PC-9 (cell line): ENCODE data around the gene CITED4. TPM values are rescaled to one million over a fixed set of nuclear protein-coding genes. Genes with fewer than 3 reads are reported as not detected.

Experiments used
- BruUV-seq: library from RNA; stranded (reverse); fragments of 400-500 nt; replicated peaks from 2 replicates; lab custom pipeline; 2021; lab: Mats Ljungman, UMichigan
- CTCF ChIA-PET: fragments of 300-600 bp; sonication (Branson Sonifier 250); formaldehyde crosslinking; loops from one replicate; lab custom pipeline; 2022; ENCODE audit warnings: antibody characterized with exemption; lab: Charles Lee
- POLR2A ChIA-PET: fragments of 300-600 bp; sonication (Branson Sonifier 250); formaldehyde crosslinking; loops from one replicate; lab custom pipeline; 2022; ENCODE audit warnings: antibody characterized with exemption; ENCODE audit not compliant: unreplicated experiment; lab: Charles Lee
- DNase-seq, 2 experiments: peaks; one replicate each; pipeline versions ENCODE4 v3.0.0 to v3.0.0-alpha.2; 2015 to 2022; ENCODE audit warnings: mixed read lengths in 1 of 2
- H2AFZ ChIP-seq: fragments of 200-600 bp; sonication (generic); 2 replicates; pipeline ENCODE4 v1.8.1; 2017; ENCODE audit warnings: antibody characterized with exemption
- H3F3A ChIP-seq: fragments of 200-600 bp; sonication (generic); 2 replicates; pipeline ENCODE4 v1.8.1; 2017; ENCODE audit warnings: antibody characterized with exemption, mild to moderate bottlenecking, low read depth; ENCODE audit not compliant: insufficient read depth
- H3K27ac ChIP-seq: fragments of 200-600 bp; sonication (generic); 2 replicates; pipeline ENCODE4 v1.6.1; 2016; ENCODE audit warnings: mixed run types
- H3K27me3 ChIP-seq: fragments of 200-600 bp; sonication (generic); 2 replicates; pipeline ENCODE4 v1.6.1; 2016; ENCODE audit warnings: low read depth, mixed run types; ENCODE audit not compliant: insufficient read depth
- H3K36me3 ChIP-seq: fragments of 200-600 bp; sonication (generic); 2 replicates; pipeline ENCODE4 v1.6.1; 2016; ENCODE audit warnings: low read depth, mixed run types
- H3K4me1 ChIP-seq: fragments of 200-600 bp; sonication (generic); replicated peaks from 2 replicates; pipeline ENCODE4 v1.6.1; 2016; ENCODE audit warnings: mixed run types; ENCODE audit not compliant: insufficient read depth
- H3K4me2 ChIP-seq: fragments of 200-600 bp; sonication (generic); 2 replicates; pipeline ENCODE4 v1.6.1; 2017; ENCODE audit warnings: mixed run types
- H3K4me3 ChIP-seq: fragments of 200-600 bp; sonication (generic); 2 replicates; pipeline ENCODE4 v1.6.1; 2016; ENCODE audit warnings: mixed run types
- H3K79me2 ChIP-seq: fragments of 200-600 bp; sonication (generic); 2 replicates; pipeline ENCODE4 v1.6.1; 2017; ENCODE audit warnings: low read depth, mixed run types
- H3K9me2 ChIP-seq: fragments of 200-600 bp; sonication (generic); 2 replicates; pipeline ENCODE4 v1.8.1; 2017; ENCODE audit warnings: mild to moderate bottlenecking; ENCODE audit not compliant: insufficient read depth
- H3K9me3 ChIP-seq: fragments of 200-600 bp; sonication (generic); 2 replicates; pipeline ENCODE4 v1.8.1; 2016; ENCODE audit warnings: low read depth; ENCODE audit not compliant: insufficient read depth
- H4K20me1 ChIP-seq: fragments of 200-600 bp; sonication (generic); 2 replicates; pipeline ENCODE4 v1.8.1; 2017; ENCODE audit not compliant: insufficient read depth
- EZH2 ChIP-seq: fragments of 200-600 bp; sonication (generic); IDR thresholded peaks from 2 replicates; pipeline ENCODE4 v1.8.0; 2017; ENCODE audit warnings: antibody characterized with exemption, low read depth
- intact Hi-C: fragments of 100-400 bp; cut with micrococcal nuclease; formaldehyde crosslinking; loops from one replicate; pipeline ENCODE4 v1.10.0; 2022; ENCODE audit not compliant: unreplicated experiment
- total RNA-seq: library from RNA; stranded (reverse); gene quantifications from 2 replicates; pipeline ENCODE4 v1.2.3, GENCODE V29; 2021
- TF ChIP-seq, protein P1 (sequence below): fragments of 200-600 bp; sonication (generic); conservative IDR thresholded peaks from 2 replicates; pipeline ENCODE4 v1.6.1; 2017; ENCODE audit warnings: mixed run types, antibody characterized with exemption, mild to moderate bottlenecking, moderate library complexity

CITED4 gene
- total RNA-seq, 1 experiment from 2014 or later = 67.5 TPM

DNA sequence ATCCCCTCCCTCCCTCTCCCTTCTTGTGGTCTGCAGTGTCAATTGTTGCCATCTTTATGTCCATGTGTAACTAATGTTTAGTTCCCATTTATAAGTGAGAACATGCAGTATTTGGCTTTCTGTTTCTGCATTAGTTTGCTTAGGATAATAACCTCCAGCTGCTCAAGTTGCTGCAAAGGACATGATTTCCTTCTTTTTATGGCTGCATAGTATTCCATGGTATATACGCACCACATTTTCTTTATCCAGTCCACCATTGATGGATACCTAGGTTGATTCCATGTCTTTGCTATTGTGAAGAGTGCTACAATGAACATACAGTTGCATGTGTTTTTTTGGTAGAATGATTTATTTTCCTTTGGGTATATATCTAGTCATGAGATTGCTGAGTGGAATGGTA lies 16.3 kb downstream of the CITED4 start:
- no peak for TF ChIP-seq EZH2
- TF ChIP-seq, protein P1, sequence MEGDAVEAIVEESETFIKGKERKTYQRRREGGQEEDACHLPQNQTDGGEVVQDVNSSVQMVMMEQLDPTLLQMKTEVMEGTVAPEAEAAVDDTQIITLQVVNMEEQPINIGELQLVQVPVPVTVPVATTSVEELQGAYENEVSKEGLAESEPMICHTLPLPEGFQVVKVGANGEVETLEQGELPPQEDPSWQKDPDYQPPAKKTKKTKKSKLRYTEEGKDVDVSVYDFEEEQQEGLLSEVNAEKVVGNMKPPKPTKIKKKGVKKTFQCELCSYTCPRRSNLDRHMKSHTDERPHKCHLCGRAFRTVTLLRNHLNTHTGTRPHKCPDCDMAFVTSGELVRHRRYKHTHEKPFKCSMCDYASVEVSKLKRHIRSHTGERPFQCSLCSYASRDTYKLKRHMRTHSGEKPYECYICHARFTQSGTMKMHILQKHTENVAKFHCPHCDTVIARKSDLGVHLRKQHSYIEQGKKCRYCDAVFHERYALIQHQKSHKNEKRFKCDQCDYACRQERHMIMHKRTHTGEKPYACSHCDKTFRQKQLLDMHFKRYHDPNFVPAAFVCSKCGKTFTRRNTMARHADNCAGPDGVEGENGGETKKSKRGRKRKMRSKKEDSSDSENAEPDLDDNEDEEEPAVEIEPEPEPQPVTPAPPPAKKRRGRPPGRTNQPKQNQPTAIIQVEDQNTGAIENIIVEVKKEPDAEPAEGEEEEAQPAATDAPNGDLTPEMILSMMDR = no peak
- H2AFZ ChIP-seq = no peak overlapping the region
- no peaks in the 10 kb centered on the region for H3K9me2 ChIP-seq
- no peak for DNase-seq
- H3K36me3 ChIP-seq = no peaks in the 10 kb centered on the region
- no peak overlapping the region for H3K4me2 ChIP-seq
- ChIA-PET POLR2A (no interaction called here), CTCF (no interaction called here)
- no TSS peak for BruUV-seq
- no peaks in the 10 kb centered on the region for H3F3A ChIP-seq
- intact Hi-C loops = loop anchor here (5.0 to 10.0 kb wide), 2 partner anchors 276 to 399 kb away; partner anchors contain the start of gene SCMH1
- no peaks in the 10 kb centered on the region for H3K79me2 ChIP-seq
- no peaks in the 10 kb centered on the region for H4K20me1 ChIP-seq
- H3K4me1 ChIP-seq = no peaks in the 10 kb centered on the region
- no peak overlapping the region for H3K27ac ChIP-seq
- no peaks in the 10 kb centered on the region for H3K27me3 ChIP-seq
- no peaks in the 10 kb centered on the region for H3K9me3 ChIP-seq
- H3K4me3 ChIP-seq = no peak overlapping the region

DNA sequence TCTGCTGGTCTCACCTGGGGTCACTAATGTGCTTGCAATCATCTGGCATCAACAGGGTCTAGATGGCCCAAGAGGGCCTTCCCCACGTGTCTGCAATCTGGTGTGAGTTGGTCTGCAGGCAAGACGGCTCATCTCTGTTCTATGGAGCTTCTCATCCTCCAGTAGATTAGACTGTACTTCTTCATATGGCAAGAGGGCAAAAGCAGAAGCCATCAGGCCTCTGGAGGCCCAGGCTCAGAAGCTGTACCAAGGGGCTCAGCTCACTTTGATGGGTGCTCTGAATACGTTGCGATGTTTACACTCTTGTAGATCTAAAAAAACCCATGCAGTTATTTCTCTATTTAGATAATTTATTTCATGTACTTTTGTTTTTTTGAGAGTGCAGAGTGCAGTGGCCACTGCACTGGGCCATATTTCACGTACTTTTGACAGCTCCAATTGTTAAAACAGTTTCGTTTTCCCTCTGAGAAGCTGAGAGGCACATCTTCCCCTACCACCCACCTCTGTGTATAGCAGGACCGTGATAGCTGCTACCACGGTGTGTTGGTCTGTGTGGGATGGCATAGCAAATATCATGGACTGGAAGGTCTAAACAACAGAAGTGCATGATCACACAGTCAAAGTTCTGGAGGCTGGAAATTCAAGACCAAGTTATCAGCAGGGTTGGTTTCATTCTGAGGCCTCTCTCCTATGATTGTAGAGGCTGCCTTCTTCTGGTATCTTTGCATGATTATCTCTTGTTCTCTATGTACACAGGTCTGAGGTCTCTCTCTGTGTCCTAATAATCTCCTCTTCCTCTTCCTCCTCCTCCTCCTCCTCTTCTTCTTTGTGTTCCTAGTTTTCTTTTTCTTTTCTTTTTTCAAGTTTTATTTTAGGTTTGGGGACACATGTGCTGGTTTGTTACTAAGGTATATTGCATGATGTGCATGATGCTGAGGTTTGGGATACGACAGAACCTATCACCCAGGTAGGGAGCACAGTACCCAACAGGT lies 17.0 kb downstream of the CITED4 start:
- no peaks in the 10 kb centered on the region for H3F3A ChIP-seq
- H4K20me1 ChIP-seq = no peaks in the 10 kb centered on the region
- no peaks in the 10 kb centered on the region for H3K27me3 ChIP-seq
- no TSS peak for BruUV-seq
- no peaks in the 10 kb centered on the region for H3K9me3 ChIP-seq
- no peaks in the 10 kb centered on the region for H3K79me2 ChIP-seq
- no peak for DNase-seq
- no peak overlapping the region for H3K4me2 ChIP-seq
- H3K4me1 ChIP-seq = no peaks in the 10 kb centered on the region
- no peaks in the 10 kb centered on the region for H3K36me3 ChIP-seq
- POLR2A ChIA-PET = no interaction called here
- intact Hi-C loops = loop anchor here (5.0 to 10.0 kb wide), 2 partner anchors 277 to 400 kb away; partner anchors contain the start of gene SCMH1
- no peak overlapping the region for H2AFZ ChIP-seq
- H3K27ac ChIP-seq = no peak overlapping the region
- H3K9me2 ChIP-seq = no peaks in the 10 kb centered on the region
- TF ChIP-seq EZH2 = no peak
- TF ChIP-seq, protein P1 = no peak
- CTCF ChIA-PET = interaction anchor here (0.7 to 0.8 kb wide), 2 partner anchors 108 to 1327 kb away, joined by 8 to 15 read pairs; no protein-coding TSS in a partner anchor
- H3K4me3 ChIP-seq = no peak overlapping the region

DNA sequence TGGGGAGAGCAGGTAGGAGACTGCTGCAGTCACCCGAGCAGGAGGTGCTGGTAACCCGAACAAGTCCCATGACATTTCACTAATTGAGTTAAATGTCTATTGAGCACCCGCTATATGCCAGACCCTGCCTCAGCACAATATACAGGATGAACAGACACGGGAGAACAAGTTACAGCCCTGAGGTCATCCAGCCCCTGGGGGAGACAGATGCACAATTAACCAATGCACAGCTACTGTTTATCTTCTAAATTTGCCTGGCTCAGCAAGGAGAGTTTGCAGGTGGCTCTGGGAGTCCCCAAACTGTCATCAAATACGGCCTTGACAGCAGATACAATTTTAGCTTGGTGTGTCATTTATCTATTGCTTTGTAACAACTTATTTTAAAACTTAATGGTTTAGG lies 18.1 kb downstream of the CITED4 start:
- ChIA-PET CTCF (no interaction called here), POLR2A (no interaction called here)
- no peak overlapping the region for H2AFZ ChIP-seq
- DNase-seq = no peak
- H3K9me3 ChIP-seq = no peaks in the 10 kb centered on the region
- H3K9me2 ChIP-seq = no peaks in the 10 kb centered on the region
- BruUV-seq = no TSS peak
- no peak overlapping the region for H3K4me2 ChIP-seq
- no peaks in the 10 kb centered on the region for H3K27me3 ChIP-seq
- intact Hi-C loops = loop anchor here (10.0 kb wide), 1 partner anchor 401 kb away; the partner anchor contains the start of gene SCMH1
- no peaks in the 10 kb centered on the region for H3K79me2 ChIP-seq
- no peaks in the 10 kb centered on the region for H3K4me1 ChIP-seq
- H3K27ac ChIP-seq = no peak overlapping the region
- no peak overlapping the region for H3K4me3 ChIP-seq
- no peaks in the 10 kb centered on the region for H3K36me3 ChIP-seq
- TF ChIP-seq, protein P1 = no peak
- no peak for TF ChIP-seq EZH2
- no peaks in the 10 kb centered on the region for H3F3A ChIP-seq
- H4K20me1 ChIP-seq = no peaks in the 10 kb centered on the region
